HG03135 (cell line): ENCODE data around the gene SLC66A3.
"Not testable (repeated sequence)": the region's sequence is repeated elsewhere in the genome, so short reads cannot be mapped to it uniquely, and the experiment has no call there.

Experiments used
- ATAC-seq: cut with Tn5 transposase; IDR thresholded peaks from one replicate; pipeline ENCODE4 v1.9.1; 2021; ENCODE audit warnings: mild to moderate bottlenecking, moderate library complexity; ENCODE audit not compliant: unreplicated experiment

The SLC66A3 gene

DNA sequence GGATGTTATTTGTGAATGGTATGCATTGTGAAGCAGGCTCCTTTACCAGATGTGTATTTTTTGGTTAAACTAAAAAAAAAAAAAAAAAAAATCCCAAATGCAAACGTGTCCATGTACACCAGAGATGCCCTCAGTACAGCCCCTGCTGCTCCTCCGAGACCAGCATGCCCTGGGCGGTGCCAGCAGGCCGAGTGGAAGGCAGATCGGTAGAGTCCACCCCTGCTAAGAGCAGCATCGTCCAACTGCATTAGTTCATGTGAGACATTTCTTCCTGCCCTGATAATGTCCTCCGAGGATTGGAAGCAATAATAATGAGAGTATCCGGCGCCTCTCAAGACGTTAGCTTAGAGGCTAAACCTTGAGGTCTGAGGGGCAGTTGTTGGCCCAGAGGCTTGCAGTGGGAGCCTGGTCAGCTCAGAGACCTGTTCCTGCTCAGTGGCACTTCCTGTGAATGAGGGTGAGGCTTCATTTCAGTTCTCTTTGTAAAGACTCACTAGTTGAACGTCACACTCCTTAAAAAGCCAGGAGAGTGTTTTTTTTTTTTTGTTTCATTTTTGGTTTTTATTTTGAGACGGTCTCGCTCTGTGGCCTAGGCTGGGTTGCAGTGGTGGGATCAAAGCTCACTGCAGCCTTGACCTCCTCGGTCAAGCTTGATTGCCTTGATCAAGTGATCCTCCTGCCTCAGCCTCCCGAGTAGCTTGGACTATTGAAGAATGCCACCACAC is 5.6 kb downstream of the SLC66A3 start:
- peak; percentile 61 for ATAC-seq

DNA sequence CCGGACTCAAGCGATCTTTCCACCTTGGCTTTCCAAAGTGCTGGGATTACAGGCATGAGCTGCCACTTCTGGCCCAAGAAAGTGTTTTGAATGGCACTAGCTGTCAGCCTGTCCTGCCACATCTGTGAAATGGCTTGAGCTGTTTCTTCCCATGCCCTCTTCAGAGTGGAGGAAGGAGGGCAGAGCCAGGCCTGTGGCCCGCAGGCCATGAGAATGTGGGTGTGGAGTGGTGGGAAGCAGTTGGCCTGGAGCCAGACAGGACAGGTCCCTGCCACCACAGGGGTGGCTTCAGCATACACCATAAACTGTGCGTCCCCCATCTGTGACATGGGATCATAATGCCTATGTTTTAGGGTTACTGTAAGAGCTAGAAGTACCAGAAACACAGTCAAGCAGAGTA is 6.5 kb downstream of the SLC66A3 start:
- no peak for ATAC-seq

DNA sequence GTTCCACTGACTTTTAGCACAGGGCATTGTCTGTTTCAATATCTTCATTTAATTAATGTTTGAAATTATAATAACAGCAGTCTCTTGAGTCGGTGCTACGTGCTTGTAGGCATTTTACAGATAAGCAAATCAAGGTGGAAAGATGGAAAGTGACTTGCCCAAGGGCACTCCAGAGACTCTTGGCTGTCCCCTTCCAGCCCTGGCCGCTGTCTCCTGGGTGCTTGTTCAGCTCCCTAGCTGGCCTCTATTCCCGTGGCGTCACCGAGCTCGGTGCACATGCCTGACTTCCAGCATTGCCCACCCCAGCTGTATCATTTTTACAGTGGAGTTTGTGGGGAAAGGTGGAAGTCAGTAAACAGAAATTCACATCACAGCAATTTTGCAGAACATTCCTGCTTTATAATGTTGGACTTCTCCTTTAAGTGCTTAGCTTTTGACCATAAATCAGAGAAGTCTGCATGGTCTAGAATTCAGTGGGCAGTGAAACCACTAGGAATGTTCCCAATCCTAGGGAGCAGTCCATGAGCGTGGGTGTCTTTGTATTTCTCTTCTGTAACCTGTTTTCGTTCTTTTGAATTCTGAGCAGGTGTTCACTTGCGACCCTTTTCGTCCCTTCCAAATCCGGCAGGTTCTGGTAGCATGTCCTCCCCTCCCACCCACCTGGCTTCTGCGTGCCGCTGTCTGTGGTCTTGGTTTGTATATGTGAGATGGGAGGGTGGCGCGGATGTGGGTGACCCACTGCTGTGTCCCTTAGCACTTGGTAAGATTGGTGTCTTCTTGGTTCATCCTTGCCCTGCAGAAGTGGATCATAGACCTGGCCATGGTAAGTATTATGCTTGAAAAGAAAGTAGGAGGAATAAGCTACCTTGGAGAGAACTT is 8.4 kb downstream of the SLC66A3 start:
- no peak for ATAC-seq

DNA sequence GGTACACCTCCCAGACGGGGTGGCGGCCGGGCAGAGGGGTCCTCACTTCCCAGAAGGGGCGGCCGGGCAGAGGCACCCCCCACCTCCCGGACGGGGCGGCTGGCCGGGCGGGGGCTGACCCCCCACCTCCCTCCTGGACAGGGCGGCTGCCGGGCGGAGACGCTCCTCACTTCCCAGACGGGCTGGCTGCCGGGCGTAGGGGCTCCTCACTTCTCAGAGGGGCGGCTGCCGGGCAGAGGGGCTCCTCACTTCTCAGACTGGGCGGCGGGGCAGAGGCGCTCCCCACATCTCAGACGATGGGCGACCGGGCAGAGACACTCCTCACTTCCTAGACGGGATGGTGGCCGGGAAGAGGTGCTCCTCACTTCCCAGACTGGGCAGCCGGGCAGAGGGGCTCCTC is 9.8 kb downstream of the SLC66A3 start:
- not testable (repeated sequence) for ATAC-seq

DNA sequence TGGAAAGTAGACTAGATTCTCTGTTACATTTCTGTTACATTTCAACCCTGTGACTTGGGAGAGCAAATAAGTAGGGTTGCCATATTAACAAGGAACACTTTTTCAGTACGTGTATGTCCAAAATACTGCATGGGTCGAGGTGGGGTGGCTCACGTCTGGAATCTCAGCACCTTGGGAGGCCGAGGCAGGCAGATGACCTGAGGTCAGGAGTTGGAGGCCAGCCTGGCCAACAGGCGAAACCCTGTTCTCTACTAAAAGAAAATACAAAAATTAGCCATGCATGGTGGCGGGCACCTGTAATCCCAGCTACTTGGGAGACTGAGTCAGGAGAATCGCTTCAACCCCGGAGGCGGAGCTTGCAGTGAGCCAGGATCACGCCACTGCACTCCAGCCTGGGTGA is 11.2 kb downstream of the SLC66A3 start:
- no peak for ATAC-seq

DNA sequence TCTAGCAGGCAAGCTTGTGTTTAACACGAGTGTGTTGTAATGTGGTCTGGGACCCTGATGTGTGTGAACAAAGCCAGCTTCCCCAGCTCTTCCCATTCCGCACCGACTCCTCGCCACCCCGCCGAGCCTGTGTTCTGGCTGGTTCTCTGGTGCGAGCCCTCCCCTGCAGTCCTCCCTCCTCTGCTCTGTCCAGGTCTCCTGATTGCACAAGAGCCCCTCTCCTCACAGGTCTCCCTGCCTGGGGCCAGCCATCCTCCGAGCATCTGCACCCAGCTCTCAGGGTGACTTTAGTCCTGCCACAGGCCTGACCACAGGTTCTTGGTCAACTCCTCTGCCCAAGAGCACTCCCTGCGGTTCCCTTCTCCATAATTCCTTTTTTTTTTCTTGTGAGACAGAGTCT is 13.2 kb downstream of the SLC66A3 start:
- no peak for ATAC-seq

DNA sequence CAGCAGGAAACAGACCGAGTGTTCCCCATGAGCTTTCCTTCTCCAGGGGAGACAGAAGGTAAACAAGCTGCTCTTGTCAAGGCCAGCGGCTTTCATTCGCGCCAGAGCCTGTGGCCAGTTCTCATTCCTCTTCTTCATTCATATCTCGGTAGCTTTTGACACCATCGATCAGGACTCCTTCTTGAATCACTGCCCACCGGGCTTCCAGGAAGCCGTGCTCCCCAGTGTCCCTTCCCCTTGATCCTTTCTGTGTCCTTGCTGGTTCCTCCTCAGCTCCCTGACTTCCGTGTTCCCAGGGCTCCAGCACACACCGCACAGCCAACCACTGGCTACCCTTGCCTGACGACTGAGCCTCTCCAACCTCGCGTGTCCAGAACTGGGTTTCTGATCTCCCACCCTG is 14.1 kb downstream of the SLC66A3 start:
- no peak for ATAC-seq

DNA sequence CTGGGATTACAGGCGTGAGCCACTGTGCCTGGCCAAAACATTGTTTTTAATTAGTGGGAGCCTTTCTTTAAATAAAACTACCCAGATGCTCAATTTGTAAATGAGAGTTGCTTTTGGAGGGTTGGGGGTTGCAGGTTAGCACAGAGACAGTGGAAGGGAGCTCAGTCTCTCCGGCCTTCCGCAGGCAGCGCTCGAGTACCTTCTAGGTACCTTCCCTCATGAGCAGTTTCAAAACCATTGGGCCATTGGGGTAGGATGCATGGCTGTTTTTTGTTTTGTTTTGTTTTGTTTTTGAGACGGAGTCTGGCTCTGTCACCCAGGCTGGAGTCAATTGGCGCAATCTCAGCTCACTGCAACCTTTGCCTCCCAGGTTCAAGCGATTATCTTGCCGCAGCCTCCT is 19.0 kb downstream of the SLC66A3 start:
- ATAC-seq = no peak

DNA sequence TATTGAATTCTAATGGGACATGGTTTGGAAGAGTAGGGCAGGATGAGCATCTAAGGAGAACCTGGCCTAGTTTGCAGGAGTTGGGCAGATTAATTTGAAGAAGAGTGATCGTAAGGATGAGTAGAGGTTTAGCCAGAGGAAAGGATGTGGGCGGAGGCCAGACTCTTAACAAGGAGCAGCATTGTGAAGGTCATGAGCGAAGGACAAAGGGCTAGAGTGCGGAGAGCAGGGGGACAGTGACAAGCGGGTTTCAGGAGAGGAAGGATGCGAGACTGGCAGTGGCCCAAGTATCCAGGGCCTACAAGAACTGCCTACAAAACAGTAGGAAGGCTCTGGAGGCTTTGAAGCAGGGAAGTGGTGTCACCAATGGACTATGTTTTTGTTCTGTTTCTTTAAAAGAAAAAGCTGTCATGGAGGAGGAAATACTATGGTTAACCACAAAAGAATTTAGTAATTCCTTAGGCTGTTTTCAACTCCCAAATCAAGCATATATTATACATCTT is 20.1 kb downstream of the SLC66A3 start:
- no peak for ATAC-seq

DNA sequence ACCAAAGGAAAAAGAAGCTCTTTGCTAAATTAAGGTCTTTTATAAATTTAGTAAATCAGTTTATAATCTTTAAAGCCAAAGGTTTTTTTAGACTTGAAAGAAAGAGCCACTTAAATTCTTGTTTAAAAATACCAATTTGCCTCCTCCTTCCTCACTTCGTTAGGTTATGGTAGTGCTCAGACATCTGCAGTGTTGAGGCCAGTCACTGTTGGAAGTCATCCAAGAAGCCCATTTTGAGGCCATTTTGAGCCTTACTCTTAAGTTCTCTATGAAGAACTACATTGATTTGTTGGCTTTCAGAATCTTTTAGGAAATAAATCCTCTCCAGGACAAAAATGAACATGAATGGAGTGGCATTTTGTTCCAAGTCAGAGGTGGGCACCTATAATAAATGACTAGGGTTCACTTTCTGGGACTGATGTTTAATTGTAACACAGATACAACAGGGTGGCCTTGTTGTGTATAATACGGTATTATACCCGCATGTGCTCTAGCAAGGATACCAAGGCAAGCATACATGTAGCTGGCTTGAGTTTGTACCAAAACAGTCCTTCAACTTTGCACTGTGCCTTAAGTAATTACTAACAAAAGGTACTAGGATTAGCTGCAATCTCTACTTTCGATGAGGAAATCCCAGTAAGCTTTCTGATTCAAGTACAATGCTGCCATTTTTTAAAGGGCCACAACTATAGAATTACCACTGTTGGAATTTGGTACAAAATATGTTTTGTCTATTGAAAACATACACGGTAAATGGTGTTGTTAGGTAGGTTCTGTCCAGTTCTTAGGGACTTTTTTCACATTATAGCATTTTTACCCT is 22.8 kb downstream of the SLC66A3 start:
- no peak for ATAC-seq

DNA sequence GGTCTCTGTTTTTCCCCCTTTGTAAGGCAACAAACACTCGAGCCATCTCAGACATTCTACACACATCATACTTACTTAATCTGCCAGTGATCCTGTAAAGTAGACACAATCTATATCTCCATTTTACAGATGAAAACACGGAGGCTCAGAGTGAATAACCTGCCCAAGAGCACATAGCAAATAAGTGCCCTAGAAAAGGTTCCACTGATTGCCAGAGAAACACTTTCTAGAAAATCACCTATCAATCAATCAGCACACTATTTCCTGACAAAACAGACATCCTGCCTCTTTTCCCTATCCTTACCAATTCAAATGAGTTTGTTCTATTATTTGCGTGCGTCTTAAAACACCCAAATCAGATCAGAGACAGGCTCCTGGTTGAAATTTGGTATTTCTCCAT is 23.9 kb downstream of the SLC66A3 start:
- ATAC-seq = no peak

DNA sequence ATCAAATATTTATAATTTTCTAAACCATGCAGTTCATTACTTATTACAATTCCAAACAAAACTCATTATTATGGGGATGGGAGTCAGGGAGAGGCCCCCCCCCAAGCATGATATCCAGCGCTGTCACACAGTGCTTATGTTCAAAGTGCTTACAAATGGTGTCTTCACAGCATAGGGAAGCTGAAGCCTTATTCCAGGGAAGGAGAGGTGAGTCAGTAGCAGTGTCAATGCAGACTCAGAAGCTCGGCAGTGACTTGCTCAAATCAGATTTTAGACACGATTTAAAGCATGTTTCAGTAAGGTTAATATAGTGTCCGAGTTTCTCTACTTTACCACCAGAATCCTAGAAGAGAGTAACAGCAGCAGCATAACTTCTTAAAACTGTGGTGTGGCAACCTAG is 24.6 kb downstream of the SLC66A3 start:
- ATAC-seq = no peak

DNA sequence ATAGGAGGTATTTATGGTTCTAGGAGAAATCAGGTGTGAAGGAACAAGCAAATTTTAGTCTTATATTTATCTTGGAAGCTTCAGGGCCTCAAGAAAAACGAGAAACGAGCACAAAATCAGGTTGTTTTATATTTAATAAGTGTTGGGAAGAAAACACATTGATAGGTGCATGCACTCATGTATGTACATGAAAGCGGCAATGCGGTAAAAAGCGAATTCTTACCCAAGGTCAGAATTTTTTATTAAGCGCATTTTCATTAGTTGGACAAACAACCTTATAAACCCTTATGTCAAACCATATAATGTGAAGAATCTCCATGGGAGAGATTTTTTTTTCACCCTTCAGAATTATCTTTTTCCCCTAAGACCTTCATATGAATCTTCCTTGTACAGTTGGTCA is 25.4 kb downstream of the SLC66A3 start:
- ATAC-seq = no peak

DNA sequence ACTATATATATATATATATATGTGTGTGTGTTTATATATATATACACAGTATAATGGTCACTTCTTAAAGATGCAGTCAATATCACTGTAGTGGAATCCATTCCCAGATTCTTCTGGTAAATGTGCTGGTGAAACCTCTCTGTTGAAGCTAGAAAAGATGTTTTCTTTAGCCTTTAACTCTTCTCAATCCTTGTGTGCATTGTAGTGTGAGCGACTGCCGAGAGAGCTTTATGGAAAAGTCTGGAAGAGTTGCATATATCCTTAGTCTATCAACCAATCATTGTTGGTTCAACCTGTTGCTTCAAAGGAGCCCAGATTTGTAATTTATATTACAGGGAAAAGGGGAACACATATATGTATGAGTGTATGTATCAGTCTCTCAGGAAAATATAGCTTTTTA is 27.7 kb downstream of the SLC66A3 start:
- ATAC-seq = no peak

DNA sequence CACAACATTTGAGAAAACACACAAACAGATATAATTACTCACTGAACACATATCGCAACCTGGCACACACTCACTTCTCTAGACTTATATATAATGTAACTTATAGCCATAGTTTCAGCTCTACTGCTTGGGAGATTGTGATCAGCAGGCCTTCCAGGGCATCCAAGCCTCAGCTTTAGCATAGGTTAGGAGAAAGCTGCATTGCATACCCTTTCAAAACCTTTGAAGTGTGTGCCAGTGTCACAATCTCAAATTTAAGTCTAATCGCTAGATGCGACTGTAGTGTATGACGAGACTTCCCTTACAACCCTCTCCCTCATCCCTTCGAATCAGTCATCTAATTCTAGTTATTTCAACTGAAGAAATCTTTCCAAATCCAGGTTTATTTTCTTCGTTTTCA is 30.9 kb downstream of the SLC66A3 start:
- ATAC-seq = no peak

DNA sequence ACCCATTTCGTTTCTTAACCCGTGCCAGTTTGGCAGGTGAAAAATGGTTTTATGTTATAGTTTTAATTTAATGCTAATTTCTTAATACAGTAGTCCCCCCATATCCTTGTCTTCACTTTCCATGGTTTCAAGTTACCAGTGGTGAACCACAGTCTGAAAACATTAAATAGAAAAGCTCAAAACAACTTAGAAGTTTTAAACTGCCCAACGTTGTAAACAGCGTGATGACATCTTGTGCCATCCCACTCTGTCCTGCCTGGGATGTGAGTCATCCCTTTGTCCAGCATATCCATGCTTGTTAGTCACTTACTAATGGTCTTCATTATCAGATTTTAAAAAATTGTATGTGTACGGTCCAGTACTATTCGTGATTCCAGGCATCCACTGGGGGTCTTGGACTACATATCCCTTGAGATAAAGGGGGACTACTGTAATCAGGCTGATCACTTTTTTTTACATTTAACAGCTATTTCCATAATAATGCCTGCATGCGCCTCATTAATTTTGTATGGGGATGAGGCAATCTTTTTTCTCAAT is 31.9 kb downstream of the SLC66A3 start:
- ATAC-seq = no peak

DNA sequence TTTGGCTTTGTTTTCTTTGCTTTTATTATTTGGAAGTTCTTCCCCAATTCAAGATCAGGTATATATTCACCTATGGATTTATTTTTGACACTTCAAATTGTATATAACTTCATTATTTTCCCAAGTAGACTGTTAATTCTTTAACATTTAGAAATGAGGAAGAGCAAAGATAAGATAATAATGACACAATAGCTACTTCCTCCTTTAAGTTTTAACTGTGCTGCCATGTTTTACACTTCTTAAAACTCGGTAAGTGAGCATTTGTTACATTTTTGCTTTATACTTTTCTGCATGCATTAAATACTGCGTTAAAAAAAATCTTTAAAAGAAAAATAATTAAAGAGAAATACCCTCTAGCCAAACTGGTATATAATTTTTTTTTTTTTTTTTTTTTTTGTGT is 32.5 kb downstream of the SLC66A3 start:
- ATAC-seq = no peak

DNA sequence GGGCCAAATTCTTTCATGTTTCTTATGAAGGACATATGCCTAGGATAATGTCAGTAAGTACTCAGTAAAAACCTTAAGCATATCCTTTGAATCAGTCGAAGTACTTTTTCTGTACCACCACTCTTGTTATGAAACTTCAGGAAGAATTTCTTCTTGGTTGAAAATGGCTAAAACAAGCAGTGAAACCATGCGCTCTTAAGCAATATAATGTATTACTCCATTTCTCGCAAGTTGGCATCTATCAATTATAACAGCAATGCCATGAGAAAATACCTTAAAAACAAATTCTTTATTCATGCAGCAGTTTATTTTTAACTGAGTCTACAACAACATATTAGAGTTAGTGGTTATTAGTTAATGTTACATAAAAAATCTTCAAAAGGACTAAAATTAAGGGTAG is 41.0 kb downstream of the SLC66A3 start:
- no peak for ATAC-seq

DNA sequence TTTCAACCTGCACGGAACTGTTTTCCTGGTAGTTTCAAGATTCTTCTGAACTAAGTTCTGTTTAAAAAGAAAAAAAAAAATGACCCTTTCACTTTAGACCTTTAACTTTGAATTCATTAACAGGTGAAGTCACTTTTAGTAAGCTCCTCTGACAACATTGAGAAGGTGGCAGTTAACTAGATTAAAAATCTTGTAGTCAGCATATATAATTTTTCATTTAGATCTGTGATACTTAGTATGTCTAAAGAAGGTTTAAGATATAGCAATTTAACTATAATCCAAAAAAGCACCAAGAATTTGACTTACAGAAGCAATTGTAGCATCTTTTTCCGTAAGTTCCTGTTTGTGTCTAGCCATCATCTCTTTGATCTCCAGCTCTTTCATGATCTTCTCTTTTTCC is 45.4 kb downstream of the SLC66A3 start:
- ATAC-seq = no peak

DNA sequence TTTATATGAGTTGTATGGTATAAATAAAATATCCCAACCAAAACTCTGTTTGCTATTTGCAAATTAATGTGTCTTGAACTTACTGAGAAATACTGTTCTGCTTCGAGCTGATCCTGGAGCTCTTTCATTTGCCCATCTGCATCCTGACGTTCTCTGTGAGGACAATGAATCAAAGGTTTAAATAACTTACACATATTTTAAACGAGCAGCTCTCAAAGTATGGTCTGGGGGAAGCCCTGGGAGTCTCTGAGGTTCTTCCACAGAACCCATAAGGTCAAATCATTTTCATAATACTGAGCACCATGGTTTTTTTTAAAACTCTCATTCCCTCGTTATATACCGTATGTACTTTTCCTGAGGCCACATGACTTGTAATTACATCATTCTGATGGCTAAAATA is 46.7 kb downstream of the SLC66A3 start:
- no peak for ATAC-seq

DNA sequence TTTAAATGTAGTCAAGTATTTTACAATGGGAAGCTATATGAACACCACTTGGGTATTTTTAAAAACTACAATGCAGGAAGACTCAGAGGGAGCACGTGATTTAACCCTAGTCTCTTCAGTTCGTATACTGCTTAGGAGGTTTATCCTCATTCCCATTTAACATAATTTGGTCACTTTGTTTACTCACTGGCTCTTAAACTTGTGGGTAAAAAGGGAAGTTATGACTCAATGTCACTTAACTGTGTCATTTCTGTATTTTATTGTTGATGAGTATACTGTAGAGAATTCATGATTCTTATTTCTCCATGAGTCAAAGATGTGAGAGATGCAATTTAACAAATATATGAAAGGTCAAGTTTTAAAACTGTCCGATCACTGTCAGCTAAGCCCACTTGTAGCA is 48.2 kb downstream of the SLC66A3 start:
- no peak for ATAC-seq
